H1 (cell line): Measurements from ENCODE around the gene CAVIN4. TPM values are rescaled to one million over a fixed set of nuclear protein-coding genes. Genes with fewer than 3 reads are reported as not detected.

Experiments used
- CTCF ChIA-PET: fragments of 300-600 bp; sonication (Branson Sonifier 250); formaldehyde crosslinking; loops from one replicate; lab custom pipeline; 2021; ENCODE audit not compliant: partially characterized antibody; lab: Charles Lee
- POLR2A ChIA-PET: fragments of 300-600 bp; sonication (Branson Sonifier 250); formaldehyde crosslinking; loops from one replicate; lab custom pipeline; 2021; ENCODE audit warnings: inconsistent platforms; ENCODE audit not compliant: partially characterized antibody; lab: Charles Lee
- DNase-seq, 2 experiments: peaks; one replicate each; pipeline versions ENCODE4 v3.0.0 to v3.0.0-alpha.2; 2010 to 2022; ENCODE audit warnings: low spot score in 2 of 2, low read depth in 1 of 2, mixed read lengths in 1 of 2
- FAIRE-seq: peaks from 2 replicates; lab custom pipeline; 2011; peaks lifted over from hg19 to GRCh38; lab: Jason Lieb, UNC
- H2AFZ ChIP-seq: 2 replicates; pipeline ENCODE4 v1.8.1; 2012; ENCODE audit warnings: low read length, inconsistent platforms
- H2AK5ac ChIP-seq: 2 replicates; pipeline ENCODE4 v1.6.1; 2013; ENCODE audit warnings: low read depth, low read length
- H2BK120ac ChIP-seq: replicated peaks from 2 replicates; pipeline ENCODE3; 2013; ENCODE audit warnings: low read depth, low read length, inconsistent platforms
- H2BK12ac ChIP-seq: 2 replicates; pipeline ENCODE4 v1.6.1; 2013; ENCODE audit warnings: low read depth, low read length
- H2BK15ac ChIP-seq: 2 replicates; pipeline ENCODE4 v1.6.1; 2013; ENCODE audit warnings: low read length
- H2BK20ac ChIP-seq: 2 replicates; pipeline ENCODE4 v1.6.1; 2013; ENCODE audit warnings: low read length
- H2BK5ac ChIP-seq: 2 replicates; pipeline ENCODE4 v1.6.1; 2013; ENCODE audit warnings: low read depth, low read length
- H3K14ac ChIP-seq: 2 replicates; pipeline ENCODE4 v1.6.1; 2013; ENCODE audit warnings: inconsistent platforms; ENCODE audit not compliant: insufficient read length
- H3K18ac ChIP-seq: 2 replicates; pipeline ENCODE4 v1.6.1; 2013; ENCODE audit warnings: low read length; ENCODE audit errors: extremely low read depth
- H3K23ac ChIP-seq: 2 replicates; pipeline ENCODE4 v1.6.1; 2013; ENCODE audit warnings: inconsistent platforms; ENCODE audit not compliant: insufficient read length
- H3K23me2 ChIP-seq: 2 replicates; pipeline ENCODE4 v1.6.1; 2013; ENCODE audit warnings: low read depth, low read length
- H3K27ac ChIP-seq: 2 replicates; pipeline ENCODE4 v1.6.1; 2011; ENCODE audit warnings: low read depth, low read length, inconsistent platforms
- H3K27me3 ChIP-seq, 4 experiments: replicated peaks in 1 of 4; 1 replicate in 1 of 4; 2 replicates in 3 of 4; pipeline versions ENCODE4 v1.6.1 to v1.8.1; 2011 to 2013; ENCODE audit warnings: low read length in 3 of 4, mild to moderate bottlenecking in 3 of 4, inconsistent platforms in 2 of 4, mixed read lengths in 2 of 4, moderate library complexity in 1 of 4; ENCODE audit not compliant: control insufficient read depth in 3 of 4, insufficient read depth in 3 of 4; ENCODE audit errors: extremely low read depth in 1 of 4
- H3K36me3 ChIP-seq, 4 experiments: 2 replicates each; pipeline versions ENCODE4 v1.6.1 to v1.8.1; 2011 to 2013; ENCODE audit warnings: mild to moderate bottlenecking in 4 of 4, low read length in 3 of 4, moderate library complexity in 2 of 4, control low read depth in 1 of 4, inconsistent platforms in 1 of 4; ENCODE audit not compliant: insufficient read depth in 4 of 4, control insufficient read depth in 2 of 4
- H3K4ac ChIP-seq: replicated peaks from 2 replicates; pipeline ENCODE3; 2013; ENCODE audit warnings: low read length, low read depth, mixed read lengths, inconsistent platforms; ENCODE audit not compliant: insufficient read length
- H3K4me1 ChIP-seq, 4 experiments: replicated peaks in 1 of 4; 1 replicate in 1 of 4; 2 replicates in 3 of 4; pipeline versions ENCODE4 v1.6.1 to v1.8.1; 2011 to 2013; ENCODE audit warnings: low read length in 3 of 4, inconsistent platforms in 2 of 4, mixed read lengths in 1 of 4; ENCODE audit not compliant: insufficient read depth in 4 of 4, control insufficient read depth in 3 of 4
- H3K4me2 ChIP-seq, 2 experiments: 2 replicates each; pipeline versions ENCODE4 v1.6.1 to v1.8.1; 2011 to 2013; ENCODE audit warnings: low read depth in 2 of 2, low read length in 2 of 2, control low read depth in 1 of 2, inconsistent platforms in 1 of 2, mild to moderate bottlenecking in 1 of 2; ENCODE audit not compliant: insufficient read depth in 1 of 2
- H3K4me3 ChIP-seq, 4 experiments: fragments of 200-600, 300-600 bp in 1 of 4; sonication (generic), shearing (Covaris generic), sonication (Bioruptor Twin) in 1 of 4; 2 replicates each; pipeline versions ENCODE4 v1.5.1 to v1.8.1; 2011 to 2016; ENCODE audit warnings: low read length in 4 of 4, low read depth in 3 of 4, control low read depth in 2 of 4, inconsistent platforms in 2 of 4, mild to moderate bottlenecking in 2 of 4, mixed read lengths in 1 of 4, moderate library complexity in 1 of 4; ENCODE audit not compliant: insufficient read depth in 2 of 4; ENCODE audit errors: extremely low read depth in 1 of 4
- H3K56ac ChIP-seq: replicated peaks from 2 replicates; pipeline ENCODE3; 2013; ENCODE audit warnings: low read depth, mild to moderate bottlenecking, mixed read lengths, low read length, inconsistent platforms; ENCODE audit not compliant: insufficient read length
- H3K79me1 ChIP-seq: 2 replicates; pipeline ENCODE4 v1.6.1; 2013; ENCODE audit warnings: low read depth, low read length, control low read depth
- H3K79me2 ChIP-seq, 2 experiments: 2 replicates each; pipeline versions ENCODE4 v1.6.1 to v1.8.1; 2012 to 2013; ENCODE audit warnings: low read length in 2 of 2, mild to moderate bottlenecking in 2 of 2, inconsistent platforms in 1 of 2; ENCODE audit not compliant: insufficient read depth in 2 of 2, control insufficient read depth in 1 of 2
- H3K9ac ChIP-seq, 4 experiments: replicated peaks in 1 of 4; 1 replicate in 1 of 4; 2 replicates in 3 of 4; pipeline versions ENCODE4 v1.6.1 to v1.8.1; 2011 to 2013; ENCODE audit warnings: low read depth in 3 of 4, low read length in 3 of 4, control low read depth in 2 of 4, mild to moderate bottlenecking in 2 of 4, moderate library complexity in 2 of 4, inconsistent platforms in 1 of 4; ENCODE audit errors: extremely low read depth in 1 of 4
- H3K9me3 ChIP-seq, 2 experiments: 2 replicates each; pipeline versions ENCODE4 v1.6.1 to v1.8.1; 2012 to 2013; ENCODE audit warnings: mild to moderate bottlenecking in 2 of 2, moderate library complexity in 2 of 2, control low read depth in 1 of 2, inconsistent platforms in 1 of 2, low read depth in 1 of 2, low read length in 1 of 2, mixed read lengths in 1 of 2; ENCODE audit not compliant: insufficient read depth in 2 of 2
- H4K20me1 ChIP-seq, 2 experiments: replicated peaks in 1 of 2; 2 replicates each; pipeline versions ENCODE3 to v1.8.1; 2011 to 2013; ENCODE audit warnings: inconsistent platforms in 2 of 2, low read length in 2 of 2, mild to moderate bottlenecking in 1 of 2; ENCODE audit not compliant: insufficient read depth in 2 of 2, control insufficient read depth in 1 of 2
- H4K5ac ChIP-seq: 2 replicates; pipeline ENCODE4 v1.6.1; 2013; ENCODE audit warnings: low read length, low read depth, mixed read lengths, inconsistent platforms; ENCODE audit not compliant: insufficient read length
- H4K8ac ChIP-seq: 2 replicates; pipeline ENCODE4 v1.8.0; 2013; ENCODE audit warnings: mild to moderate bottlenecking, moderate library complexity, low read length, inconsistent platforms; ENCODE audit not compliant: insufficient read depth; ENCODE audit errors: extremely low read depth
- H4K91ac ChIP-seq: replicated peaks from 2 replicates; pipeline ENCODE3; 2013; ENCODE audit warnings: low read length, mixed read lengths, inconsistent platforms; ENCODE audit not compliant: insufficient read length
- ASH2L ChIP-seq: fragments of 200-600, 300-600 bp; sonication (generic); IDR thresholded peaks from one replicate; pipeline ENCODE4 v1.7.1; 2017; ENCODE audit warnings: low read length
- POLR2A ChIP-seq, 2 experiments: IDR thresholded peaks; 1 replicate in 1 of 2; 2 replicates in 1 of 2; pipeline ENCODE4 v1.6.1; 2011; ENCODE audit warnings: low read depth in 2 of 2, low read length in 2 of 2, mild to moderate bottlenecking in 2 of 2; ENCODE audit errors: control extremely low read depth in 1 of 2
- POLR2AphosphoS5 ChIP-seq: IDR thresholded peaks from 2 replicates; pipeline ENCODE4 v1.6.1; 2011; ENCODE audit warnings: low read depth, low read length
- WGBS, 2 experiments: shearing (Covaris generic) in 1 of 2; methylation state at CpG; one replicate each; pipeline versions ENCODE4 v1.1.6 to v1.1.7; 2013 to 2015; ENCODE audit warnings: low lambda C conversion rate in 2 of 2, mixed read lengths in 2 of 2, inconsistent platforms in 1 of 2, low coverage in 1 of 2, missing lambda C conversion rate in 1 of 2; ENCODE audit not compliant: insufficient replicate concordance in 2 of 2, insufficient coverage in 1 of 2, insufficient read length in 1 of 2; ENCODE audit errors: extremely low coverage in 1 of 2, missing lambda C conversion rate in 1 of 2; 5-methylcytosine and 5-hydroxymethylcytosine counted together
- polyA plus RNA-seq, 7 experiments: library from polyadenylated mRNA; depleted of rRNA in 3 of 7; stranded (reverse) in 5 of 7; unstranded in 2 of 7; fragments of >200 nt in 5 of 7; fragments of 200-250 nt in 2 of 7; gene quantifications; 1 replicate in 5 of 7; 2 replicates in 1 of 7; 4 replicates in 1 of 7; pipeline versions ENCODE4 v1.2.1 to v1.2.3, GENCODE V29; 2011 to 2013; ENCODE audit warnings: missing spikeins in 2 of 7, mixed read lengths in 2 of 7
- total RNA-seq: library from RNA; stranded (reverse); fragmentation: NEBNext Ultra II Directional; extraction: Animal tissue kit (Norgen Biotek cat#: 25700); gene quantifications from 2 replicates; pipeline ENCODE4 v1.2.1, GENCODE V29; 2021

The CAVIN4 gene
- total and polyA plus RNA-seq, 2 of the 8 experiments (the other 6 are each of a cell fraction or from before 2014, with no cell fraction given), result 2.3 to 9.1 TPM

- Histone ChIP-seq H2BK120ac (no peak overlapping the region), H4K5ac (no peak overlapping the region), H2BK20ac (no peak overlapping the region), H2BK12ac (no peak overlapping the region), H3K4me2 (no peak overlapping the region), H4K20me1 (no peaks in the 10 kb centered on the region), H3K4me1 (peaks cover 0 to 7% (median 2%) of the 10 kb centered on the region in 4 experiments; a peak in 1 of 7 replicates), H3K4ac (no peak overlapping the region), H3K79me1 (no peaks in the 10 kb centered on the region), H4K8ac (no peak overlapping the region), H3K36me3 (peaks cover 2 to 10% (median 7%) of the 10 kb centered on the region in 4 experiments; a peak in 5 of 8 replicates), H2AK5ac (no peak overlapping the region), H3K9ac (no peak overlapping the region), H2AFZ (no peak overlapping the region), H2BK5ac (no peak overlapping the region), H3K4me3 (no peak overlapping the region), H3K56ac (no peak overlapping the region), H4K91ac (no peak overlapping the region), H2BK15ac (no peak overlapping the region), H3K9me3 (no peaks in the 10 kb centered on the region), H3K27me3 (no peaks in the 10 kb centered on the region), H3K23me2 (no peaks in the 10 kb centered on the region; the same call in none of the 2 replicates), H3K79me2 (no peaks in the 10 kb centered on the region), H3K27ac (no peak overlapping the region), H3K14ac (no peak overlapping the region), H3K23ac (no peak overlapping the region), H3K18ac (no peak overlapping the region)
- TF ChIP-seq POLR2AphosphoS5 (peak; percentile 27; the same call in 1 of the 2 replicates), POLR2A (IDR thresholded peaks at IDR 0.05; ENCODE audit: control extremely low read depth in 1 of 2, low read depth in 2 of 2, low read length in 2 of 2) (peak in 1 of 2 experiments; percentile 3; a peak in 1 of 3 replicates), ASH2L (no peak)
- CTCF ChIA-PET, result interaction anchor here (1.1 to 2.9 kb wide), 3 partner anchors 10 to 81 kb away, joined by 3 to 12 read pairs (median 3); no protein-coding TSS in a partner anchor
- no peak for FAIRE-seq
- POLR2A ChIA-PET, result interaction anchor here (0.8 to 2.3 kb wide), 3 partner anchors 9 to 164 kb away, joined by 3 to 7 read pairs (median 3); partner anchors contain the start of gene MSANTD3
- no peak for DNase-seq
- WGBS, 2 experiments, result 88% methylated on average over 5 of the region's 5 CpGs; no CpG with 5 or more reads in 1 of the 2 experiments
These were observed 13.9 kb downstream of the CAVIN4 start for GRCh38 chr9:100591639-100592412.
